ENCODE data around the gene PDE4B.

- TF ChIP-seq, protein P1, sequence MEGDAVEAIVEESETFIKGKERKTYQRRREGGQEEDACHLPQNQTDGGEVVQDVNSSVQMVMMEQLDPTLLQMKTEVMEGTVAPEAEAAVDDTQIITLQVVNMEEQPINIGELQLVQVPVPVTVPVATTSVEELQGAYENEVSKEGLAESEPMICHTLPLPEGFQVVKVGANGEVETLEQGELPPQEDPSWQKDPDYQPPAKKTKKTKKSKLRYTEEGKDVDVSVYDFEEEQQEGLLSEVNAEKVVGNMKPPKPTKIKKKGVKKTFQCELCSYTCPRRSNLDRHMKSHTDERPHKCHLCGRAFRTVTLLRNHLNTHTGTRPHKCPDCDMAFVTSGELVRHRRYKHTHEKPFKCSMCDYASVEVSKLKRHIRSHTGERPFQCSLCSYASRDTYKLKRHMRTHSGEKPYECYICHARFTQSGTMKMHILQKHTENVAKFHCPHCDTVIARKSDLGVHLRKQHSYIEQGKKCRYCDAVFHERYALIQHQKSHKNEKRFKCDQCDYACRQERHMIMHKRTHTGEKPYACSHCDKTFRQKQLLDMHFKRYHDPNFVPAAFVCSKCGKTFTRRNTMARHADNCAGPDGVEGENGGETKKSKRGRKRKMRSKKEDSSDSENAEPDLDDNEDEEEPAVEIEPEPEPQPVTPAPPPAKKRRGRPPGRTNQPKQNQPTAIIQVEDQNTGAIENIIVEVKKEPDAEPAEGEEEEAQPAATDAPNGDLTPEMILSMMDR (IDR thresholded peaks at IDR 0.05; ENCODE audit: poor library complexity, severe bottlenecking) = no peak
- no peak for TF ChIP-seq POLR2AphosphoS5 (IDR thresholded peaks at IDR 0.05)
- TF ChIP-seq RAD21 (conservative IDR thresholded peaks at IDR 0.05) = no peak
These were observed 28.6 kb upstream of the PDE4B start for GRCh38 chr1:65764052-65764451.

Data from neural cell (in vitro differentiated cells).